Stimulated activated CD4-positive, alpha-beta T cell treated with anti-CD3 and anti-CD28 coated beads, TNF-alpha, amount 100 ng/mL, for 1 hour (primary cell): ENCODE results near the gene ERBB2.
A peak's percentile ranks its signal among the peaks of the same experiment; 100 is the strongest.

ENCODE experiments used
- DNase-seq, 3 donors: peaks; one replicate each; pipeline ENCODE4 v3.0.0-alpha.2; 2020; ENCODE audit warnings: low read depth in 3 of 3, low spot score in 1 of 3

Gene ERBB2

DNA sequence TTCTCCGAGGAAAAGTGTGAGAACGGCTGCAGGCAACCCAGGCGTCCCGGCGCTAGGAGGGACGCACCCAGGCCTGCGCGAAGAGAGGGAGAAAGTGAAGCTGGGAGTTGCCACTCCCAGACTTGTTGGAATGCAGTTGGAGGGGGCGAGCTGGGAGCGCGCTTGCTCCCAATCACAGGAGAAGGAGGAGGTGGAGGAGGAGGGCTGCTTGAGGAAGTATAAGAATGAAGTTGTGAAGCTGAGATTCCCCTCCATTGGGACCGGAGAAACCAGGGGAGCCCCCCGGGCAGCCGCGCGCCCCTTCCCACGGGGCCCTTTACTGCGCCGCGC lies at the start of gene ERBB2:
ERBB2 (plus strand) TSS at position 247 of the 330 bp plus-strand sequence. CDS start 175 bp downstream, outside the sequence.
- no peak for DNase-seq

DNA sequence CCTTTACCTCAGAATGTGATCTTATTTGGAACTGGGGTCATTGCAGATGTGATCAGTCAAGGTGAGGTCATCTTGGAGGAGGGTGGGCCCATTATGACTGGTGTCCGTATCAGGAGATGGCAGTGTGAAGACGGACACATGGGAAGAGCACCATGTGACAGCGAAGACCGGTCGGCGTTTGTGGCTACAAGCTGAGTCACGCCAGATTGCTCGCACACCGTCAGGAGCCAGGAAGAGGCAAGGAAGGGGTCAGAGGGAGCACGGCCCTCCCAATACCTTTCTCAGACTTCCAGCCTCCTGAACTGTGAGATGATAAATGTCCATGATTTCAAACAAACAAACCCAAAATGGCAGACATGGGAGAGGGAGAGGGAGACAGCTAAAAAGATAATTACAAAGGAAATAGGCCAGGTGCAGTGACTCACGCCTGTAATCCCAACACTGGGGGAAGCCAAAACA lies 49.7 kb upstream of the ERBB2 start:
- no peak for DNase-seq

DNA sequence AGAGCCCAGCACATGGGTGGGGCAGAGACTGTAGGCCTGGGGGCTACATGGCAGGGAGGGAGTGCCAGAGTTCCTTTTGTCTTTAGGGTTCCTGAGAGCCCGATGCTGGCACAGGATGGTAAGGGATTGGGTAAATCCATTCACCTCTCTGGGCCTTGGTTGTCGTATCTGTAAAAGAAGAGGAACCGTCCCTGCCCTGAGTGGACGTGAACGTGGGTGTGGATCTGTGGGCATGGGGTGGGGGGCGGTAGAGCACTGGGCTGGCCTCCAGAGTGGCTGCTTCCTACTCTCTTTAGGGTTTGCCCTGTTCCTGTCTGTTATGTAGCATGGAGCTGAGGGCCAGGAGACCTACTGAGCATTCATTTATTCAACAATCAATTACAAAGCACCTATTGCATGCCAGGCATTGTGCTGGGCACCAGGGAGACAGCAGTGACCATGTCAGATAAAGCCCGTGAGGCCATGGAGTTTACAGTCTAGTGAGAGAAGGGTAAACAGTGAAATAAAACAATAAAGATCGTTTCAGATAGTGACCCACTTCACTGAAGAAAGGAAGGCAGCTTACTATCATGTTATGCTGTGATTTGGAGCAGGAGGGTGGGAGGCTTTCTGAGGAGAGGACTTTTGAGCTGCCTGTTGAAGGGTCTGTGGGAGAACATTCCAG lies 47.8 kb upstream of the ERBB2 start:
- no peak for DNase-seq

DNA sequence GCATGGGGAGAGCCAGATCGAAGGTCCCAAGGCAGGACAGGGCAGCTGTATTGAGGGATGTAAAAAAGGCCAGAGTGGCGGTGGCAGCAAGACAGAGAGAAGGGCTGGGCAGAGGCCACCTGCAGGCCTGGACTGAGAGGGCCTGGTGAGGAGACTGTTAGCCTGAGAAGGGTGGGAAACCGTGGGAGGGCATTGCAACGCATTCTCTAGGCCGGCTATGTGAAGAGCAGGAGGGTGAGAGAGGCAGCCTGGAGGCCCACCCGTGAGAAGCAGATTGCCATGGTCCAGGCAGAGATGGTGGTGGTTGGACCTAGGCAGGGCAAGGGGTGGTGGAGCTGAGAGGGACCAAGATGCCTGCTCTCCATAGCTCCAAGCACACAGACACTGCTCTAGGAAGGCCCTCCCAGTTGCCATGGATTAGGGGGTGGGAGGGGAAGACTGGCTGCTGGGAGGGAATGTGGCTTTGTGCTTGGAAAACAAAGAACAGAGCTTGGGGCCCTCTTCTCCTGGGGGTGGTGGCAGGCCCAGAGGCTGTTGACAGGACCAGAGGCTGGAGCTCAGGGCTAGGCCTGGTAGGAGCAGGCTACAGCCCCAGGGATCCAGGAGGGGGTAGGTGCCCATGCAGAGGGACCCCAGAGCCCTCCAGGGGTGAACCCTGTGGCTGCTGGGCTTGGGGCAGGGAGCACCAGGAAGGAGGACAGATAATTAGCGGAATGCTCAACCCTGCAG lies 47.1 kb upstream of the ERBB2 start:
- no peak for DNase-seq

DNA sequence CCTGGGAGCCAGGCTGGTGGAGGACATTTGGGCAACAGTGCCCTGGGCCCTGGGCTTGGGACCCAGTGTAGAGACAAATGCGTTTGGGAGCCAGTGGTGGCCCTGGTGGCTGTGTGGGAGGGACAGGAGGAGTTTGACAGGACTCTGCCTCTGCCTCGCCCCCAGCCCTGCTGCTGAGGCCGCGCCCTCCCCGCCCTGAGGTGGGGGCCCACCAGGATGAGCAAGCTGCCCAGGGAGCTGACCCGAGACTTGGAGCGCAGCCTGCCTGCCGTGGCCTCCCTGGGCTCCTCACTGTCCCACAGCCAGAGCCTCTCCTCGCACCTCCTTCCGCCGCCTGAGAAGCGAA lies 46.6 kb upstream of the ERBB2 start:
- no peak for DNase-seq

DNA sequence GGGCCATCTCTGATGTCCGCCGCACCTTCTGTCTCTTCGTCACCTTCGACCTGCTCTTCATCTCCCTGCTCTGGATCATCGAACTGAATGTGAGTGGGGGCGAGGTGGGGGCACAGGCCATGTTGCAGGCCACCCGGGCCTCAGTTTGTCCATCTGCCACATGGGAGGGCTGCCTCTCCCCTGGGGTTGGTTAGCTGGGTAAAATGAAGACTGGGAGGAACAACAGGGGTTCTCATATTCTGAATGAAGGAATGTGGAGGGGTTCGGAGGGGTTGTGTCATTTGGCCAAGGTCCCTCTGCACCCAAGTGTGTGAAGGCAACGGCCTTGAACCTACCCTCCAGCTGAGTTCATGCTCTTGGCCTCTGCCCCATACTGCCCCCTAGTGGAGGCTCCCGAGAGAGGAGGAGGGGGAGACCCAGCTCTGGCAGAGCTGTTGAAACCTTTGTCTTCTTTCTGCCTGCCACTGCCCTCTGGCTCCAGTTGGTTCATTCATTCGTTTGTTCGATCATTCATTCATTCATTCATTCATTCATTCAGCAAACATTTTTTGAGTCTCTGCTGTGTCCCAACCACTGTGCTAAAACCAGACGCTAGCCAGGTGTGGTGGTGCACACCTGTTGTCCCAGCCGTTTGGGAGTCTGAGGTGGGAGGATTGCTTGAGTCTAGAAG lies 46.1 kb upstream of the ERBB2 start:
- peak; percentile 49 to 73 (median 49) for DNase-seq

DNA sequence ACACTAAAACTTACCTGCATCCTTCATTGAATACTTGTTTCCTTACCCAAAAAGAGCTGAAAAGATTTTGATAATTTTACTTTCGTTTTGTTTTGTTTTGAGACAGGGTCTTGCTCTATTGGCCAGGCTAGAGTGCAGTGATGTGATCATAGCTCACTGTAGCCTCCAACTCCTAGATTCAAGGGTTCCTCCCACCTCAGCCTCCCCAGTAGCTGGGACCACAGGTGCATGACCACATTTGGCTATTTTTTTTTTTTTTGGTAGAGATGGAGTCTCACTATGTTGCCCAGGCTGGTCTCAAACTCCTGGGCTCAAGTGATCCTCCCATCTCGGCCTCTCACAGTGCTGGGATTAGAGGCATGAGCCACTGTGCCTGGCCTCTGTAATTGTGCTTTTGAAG lies 44.8 kb upstream of the ERBB2 start:
- DNase-seq = no peak

DNA sequence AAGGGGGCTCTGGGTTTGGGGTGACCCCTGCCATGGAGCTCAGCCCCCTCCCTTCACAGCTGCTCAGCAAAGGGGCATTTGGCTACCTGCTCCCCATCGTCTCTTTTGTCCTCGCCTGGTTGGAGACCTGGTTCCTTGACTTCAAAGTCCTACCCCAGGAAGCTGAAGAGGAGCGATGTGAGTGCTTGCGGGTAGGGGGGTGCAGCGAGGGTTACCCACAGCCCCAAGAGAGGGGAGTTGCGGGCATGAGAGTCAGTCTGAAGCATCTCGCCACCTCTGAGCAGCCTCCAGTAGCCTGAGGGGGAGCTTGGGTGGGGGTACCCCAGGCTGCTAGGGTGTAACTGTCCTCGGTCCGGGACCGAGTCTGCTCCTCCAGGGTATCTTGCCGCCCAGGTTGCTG lies 41.5 kb upstream of the ERBB2 start:
- DNase-seq = no peak

DNA sequence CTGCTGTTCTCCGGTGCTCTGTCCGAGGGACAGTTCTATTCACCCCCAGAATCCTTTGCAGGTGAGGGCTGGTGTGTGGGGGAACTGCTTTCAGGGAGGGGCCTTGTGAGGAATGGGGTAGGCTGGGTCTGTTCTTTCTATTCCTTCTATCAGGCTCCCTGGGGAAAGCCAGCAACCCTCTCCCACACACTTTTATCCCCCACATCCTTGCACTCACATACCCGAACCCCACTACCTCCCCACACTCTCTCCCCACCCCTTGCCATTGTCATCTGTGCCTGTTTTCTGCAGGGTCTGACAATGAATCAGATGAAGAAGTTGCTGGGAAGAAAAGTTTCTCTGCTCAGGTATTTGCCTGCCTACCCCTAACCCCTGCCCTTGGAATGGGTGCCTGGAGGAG lies 41.1 kb upstream of the ERBB2 start:
- no peak for DNase-seq

DNA sequence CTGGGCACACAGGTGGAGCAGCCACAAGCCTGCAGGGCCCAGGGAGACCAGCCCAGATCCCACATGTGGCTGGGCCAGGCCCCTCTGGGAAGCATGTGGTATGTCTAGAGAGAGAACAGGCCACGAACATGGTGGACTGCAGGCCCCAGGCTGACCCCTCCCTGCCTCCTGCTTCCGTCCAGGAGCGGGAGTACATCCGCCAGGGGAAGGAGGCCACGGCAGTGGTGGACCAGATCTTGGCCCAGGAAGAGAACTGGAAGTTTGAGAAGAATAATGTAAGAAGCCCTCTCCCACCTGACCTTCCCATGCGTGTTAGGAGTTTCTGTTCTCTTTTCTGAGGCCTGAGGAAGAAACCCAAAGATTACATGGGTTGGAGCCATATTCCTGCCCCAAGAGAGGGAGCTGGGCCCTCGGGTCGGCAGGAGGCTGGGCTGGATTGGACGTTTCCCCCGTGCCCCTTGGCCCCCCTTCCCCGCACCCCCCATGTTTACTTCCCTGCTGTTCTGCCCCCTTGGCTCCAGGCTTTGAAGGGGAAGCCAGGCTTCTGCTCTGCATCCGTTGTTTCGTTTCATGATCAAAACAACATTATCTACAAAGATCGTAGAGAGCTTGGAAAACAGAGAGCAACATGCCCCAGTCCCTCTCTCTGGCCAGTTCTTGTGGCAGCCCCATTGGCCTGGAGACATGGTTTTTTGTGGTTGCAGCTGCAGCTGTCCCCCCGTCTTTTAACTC lies 40.4 kb upstream of the ERBB2 start:
- no peak for DNase-seq

DNA sequence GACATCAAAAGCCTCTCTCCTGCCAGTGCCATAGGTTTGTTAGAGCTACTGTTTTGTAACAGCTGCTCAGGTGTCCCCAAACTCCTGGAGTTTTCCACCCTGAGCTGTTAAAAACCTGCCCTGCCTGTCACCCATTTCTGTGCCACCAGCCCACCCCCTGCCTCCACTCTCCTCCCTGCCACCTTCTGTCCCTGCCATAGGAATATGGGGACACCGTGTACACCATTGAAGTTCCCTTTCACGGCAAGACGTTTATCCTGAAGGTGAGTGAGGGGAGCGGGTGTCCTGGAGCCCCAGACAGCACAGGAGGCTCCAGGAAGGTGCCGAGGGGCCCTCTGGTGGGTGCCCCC lies 39.9 kb upstream of the ERBB2 start:
- DNase-seq = no peak

DNA sequence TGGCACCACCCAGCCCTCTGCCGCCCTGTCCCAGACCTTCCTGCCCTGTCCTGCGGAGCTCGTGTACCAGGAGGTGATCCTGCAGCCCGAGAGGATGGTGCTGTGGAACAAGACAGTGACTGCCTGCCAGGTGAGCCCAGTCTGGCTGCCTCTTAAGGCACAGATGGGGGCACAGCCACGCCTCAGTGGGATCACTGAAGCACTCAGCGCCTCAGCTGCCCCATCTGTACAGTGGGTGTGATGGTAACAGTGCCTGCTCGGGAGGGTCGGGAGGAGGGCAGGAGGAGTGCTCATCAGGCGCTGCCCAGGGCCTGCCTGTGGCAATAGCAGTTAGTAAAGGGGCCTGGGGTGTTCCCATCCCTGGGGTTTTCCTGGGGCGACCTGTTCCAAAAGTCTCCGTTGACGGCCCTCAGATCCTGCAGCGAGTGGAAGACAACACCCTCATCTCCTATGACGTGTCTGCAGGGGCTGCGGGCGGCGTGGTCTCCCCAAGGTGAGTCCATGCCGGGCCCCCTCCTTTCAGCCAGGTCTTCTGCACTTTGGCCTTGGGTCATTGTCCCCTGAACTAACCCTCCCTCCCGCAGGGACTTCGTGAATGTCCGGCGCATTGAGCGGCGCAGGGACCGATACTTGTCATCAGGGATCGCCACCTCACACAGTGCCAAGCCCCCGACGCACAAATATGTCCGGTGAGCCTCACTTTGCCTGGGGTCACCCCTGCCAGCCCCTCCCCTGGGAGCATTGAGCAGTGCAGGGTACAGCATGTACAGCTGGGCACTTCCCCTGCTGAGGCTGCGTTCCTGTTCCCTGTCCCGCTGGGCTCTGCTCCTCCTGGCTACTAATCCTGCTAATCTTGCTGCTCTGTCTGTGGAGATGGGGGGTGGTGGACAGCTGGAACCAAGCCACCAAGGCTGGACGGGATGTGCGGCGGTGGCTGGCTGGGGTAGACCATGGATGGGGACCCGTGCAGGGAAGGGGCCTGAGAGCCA lies 39.2 kb upstream of the ERBB2 start:
- DNase-seq = no peak

DNA sequence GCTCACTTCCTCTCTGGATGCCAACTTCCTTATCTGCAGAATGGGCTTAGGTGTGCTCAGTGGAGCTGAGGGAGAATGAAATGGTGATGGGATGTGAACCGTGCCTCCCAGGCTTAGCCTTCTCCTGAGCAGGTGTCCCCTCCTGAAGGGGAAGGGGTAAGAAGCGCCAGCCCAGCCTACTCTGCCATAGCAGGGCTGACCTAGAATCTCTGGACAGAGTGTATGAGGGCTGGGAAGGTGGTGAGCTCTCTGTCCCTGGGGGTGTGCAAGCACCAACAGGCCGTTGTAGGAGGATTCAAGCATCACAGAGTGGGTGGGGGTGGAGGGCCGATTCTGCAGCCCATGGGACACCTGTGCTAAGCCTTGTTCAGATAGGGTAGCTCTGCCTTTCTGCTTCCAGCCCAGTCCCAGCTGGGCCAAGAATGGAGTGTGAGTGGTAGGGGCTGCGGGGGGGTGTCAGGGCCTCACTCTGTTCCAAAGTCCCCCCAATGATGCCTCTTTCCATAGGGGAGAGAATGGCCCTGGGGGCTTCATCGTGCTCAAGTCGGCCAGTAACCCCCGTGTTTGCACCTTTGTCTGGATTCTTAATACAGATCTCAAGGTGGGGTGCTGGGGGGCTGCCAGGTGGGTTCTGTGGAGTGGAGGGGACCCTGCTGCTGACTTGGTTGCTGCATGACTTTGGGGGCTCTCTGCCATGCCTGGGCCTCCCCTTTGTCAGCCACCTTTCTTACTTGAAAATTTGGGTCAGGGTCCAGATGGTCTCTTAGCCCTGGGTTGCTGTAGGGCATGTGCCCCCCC lies 37.9 kb upstream of the ERBB2 start:
- DNase-seq = no peak

DNA sequence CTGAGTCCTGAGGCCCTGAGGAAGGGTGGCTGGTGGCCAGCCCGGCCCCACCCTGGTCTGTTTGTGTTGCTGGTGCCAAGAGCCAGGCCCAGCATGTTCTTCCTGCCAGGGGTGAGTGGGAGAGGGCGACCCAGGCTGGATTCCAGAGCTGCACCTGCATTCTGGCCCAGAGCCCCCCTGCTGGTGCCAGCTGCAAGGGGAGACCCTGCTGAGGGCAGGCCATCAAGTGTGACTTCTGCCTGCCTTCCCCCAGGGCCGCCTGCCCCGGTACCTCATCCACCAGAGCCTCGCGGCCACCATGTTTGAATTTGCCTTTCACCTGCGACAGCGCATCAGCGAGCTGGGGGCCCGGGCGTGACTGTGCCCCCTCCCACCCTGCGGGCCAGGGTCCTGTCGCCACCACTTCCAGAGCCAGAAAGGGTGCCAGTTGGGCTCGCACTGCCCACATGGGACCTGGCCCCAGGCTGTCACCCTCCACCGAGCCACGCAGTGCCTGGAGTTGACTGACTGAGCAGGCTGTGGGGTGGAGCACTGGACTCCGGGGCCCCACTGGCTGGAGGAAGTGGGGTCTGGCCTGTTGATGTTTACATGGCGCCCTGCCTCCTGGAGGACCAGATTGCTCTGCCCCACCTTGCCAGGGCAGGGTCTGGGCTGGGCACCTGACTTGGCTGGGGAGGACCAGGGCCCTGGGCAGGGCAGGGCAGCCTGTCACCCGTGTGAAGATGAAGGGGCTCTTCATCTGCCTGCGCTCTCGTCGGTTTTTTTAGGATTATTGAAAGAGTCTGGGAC lies 37.1 kb upstream of the ERBB2 start:
- no peak for DNase-seq

DNA sequence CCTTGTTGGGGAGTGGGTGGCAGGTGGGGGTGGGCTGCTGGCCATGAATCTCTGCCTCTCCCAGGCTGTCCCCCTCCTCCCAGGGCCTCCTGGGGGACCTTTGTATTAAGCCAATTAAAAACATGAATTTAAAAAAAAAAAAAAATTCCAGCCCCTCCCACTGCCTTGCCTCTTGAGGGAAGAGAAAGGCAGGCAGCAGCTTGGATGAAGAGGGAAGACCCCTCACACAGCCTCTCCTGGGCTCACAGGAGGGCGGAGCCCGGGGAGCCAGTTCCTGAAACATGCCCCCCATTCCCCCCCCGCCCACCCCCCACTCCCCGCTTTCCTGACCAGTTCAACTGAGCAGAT lies 36.5 kb upstream of the ERBB2 start:
- DNase-seq = no peak

DNA sequence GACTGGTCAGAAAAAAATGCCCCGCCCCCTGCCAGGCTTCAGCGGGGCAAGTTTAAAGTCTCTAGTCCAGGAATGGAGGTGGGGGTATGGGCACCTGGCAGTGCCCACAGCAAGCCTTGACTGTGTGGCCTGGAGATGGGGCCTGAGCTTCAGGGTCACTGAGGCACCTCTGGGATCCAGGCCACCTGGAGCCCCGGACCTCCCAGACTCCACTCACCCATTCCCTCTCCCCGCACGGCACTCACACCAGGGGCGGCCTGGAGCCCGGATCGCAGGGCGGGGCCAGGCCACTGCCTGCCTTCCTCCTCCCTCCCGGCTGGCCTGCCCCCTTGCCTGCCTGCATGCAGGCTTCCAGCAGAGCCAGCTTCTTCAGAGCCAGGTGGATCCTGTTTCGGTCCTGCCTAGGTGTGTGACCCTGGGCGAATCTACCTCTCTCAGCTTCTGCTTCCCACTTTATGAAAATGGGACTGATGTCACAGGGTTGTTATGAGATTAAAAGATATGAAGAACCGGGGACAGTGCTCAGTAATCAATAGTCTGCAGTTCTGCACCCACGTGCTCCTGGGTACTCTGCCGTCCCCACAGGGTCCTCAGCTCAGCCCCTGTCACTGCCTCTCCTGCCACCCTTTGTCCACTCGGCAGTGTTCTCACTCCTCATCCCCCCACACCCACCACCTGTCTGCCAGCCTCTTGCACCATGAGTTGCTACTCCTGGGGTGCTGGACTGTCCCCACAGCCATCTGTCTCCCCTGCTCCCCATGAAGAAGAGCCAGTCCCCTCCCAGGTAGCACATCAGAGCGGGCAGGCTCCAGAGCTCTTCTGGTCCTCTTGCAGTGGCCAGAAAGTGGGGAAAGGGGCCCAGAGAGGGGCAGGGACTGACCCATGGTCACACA lies 35.9 kb upstream of the ERBB2 start:
- no peak for DNase-seq

DNA sequence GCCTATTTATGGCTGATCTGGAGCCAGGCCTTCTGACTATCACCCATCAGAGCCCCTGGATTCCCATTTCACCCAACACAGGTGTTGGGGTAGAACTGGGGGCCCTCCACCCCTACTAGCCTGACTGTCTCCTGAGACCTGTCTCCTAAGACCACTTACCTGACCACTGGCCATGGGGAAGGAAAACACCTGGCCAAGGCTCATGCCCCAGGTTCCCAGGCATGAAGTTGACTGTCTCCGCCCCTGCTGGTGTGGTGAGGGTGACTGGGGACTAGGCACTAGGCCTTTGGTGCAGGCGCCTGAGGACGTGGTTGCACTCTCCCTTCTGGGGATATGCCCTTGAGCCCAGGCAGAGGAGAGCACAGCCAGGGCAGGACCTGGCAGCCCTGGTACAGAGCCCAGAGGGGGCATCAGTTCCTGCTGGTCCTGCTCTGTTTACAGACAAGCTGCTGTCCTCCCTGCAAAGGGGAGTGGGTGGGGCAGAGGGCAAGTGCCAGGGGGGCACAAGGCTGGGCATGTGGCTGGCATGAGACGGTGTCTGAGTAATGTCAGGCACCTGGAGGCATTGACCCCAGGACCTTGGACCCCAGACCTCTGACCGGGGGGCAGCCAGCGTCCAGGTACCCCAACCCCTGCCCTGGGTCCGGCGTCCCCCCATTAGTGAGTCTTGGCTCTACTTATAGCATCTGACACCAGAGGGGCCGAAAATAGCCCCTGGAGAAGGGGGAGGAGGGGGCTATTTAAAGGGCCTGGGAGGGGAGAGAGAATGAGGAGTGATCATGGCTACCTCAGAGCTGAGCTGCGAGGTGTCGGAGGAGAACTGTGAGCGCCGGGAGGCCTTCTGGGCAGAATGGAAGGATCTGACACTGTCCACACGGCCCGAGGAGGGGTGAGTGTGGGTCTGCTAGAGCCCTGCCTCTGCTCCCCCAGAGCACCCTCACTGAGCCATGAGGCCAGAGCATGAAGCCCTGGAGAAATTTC lies 35.0 kb upstream of the ERBB2 start, which contains the start of gene TCAP:
TCAP (plus strand) TSS at position 769 of the 981 bp plus-strand sequence; CDS start at position 780, 11 bp downstream.
- no peak for DNase-seq
